Activated naive CD8-positive, alpha-beta T cell treated with anti-CD3 and anti-CD28 coated beads, Interleukin-2, amount 10 ng/mL, durations not matched to agents 7 days and 5 days (primary cell): ENCODE data around the gene EMC7. TPM values are rescaled to one million over a fixed set of nuclear protein-coding genes. Genes with fewer than 3 reads are reported as not detected.
"Not testable (repeated sequence)": the region's sequence is repeated elsewhere in the genome, so short reads cannot be mapped to it uniquely, and the experiment has no call there.

Source experiments
- ATAC-seq: fragments of 150-1000 bp; cut with Tn5 transposase; one replicate; pipeline ENCODE4 v1.10.0; 2021; ENCODE audit warnings: low read depth, moderate library complexity
- POLR2A ChIA-PET: fragments of 350-600 bp; sonication (Branson Sonifier 250); formaldehyde crosslinking; loops from one replicate; lab custom pipeline; 2021; ENCODE audit warnings: antibody characterized with exemption; lab: Charles Lee
- DNase-seq: peaks from one replicate; pipeline ENCODE4 v3.0.0; 2021
- H3K27ac Mint-ChIP-seq: one replicate; pipeline ENCODE4 v1.8.0; 2022; ENCODE audit warnings: mild to moderate bottlenecking, mixed read lengths
- H3K27me3 Mint-ChIP-seq: one replicate; pipeline ENCODE4 v1.8.0; 2022; ENCODE audit warnings: mild to moderate bottlenecking, moderate library complexity, mixed read lengths
- H3K36me3 Mint-ChIP-seq: one replicate; pipeline ENCODE4 v1.8.0; 2021; ENCODE audit warnings: mild to moderate bottlenecking, mixed read lengths
- H3K4me1 Mint-ChIP-seq: one replicate; pipeline ENCODE4 v1.8.0; 2021; ENCODE audit warnings: mixed read lengths
- H3K4me3 Mint-ChIP-seq: one replicate; pipeline ENCODE4 v1.8.0; 2022; ENCODE audit warnings: mild to moderate bottlenecking, moderate library complexity, mixed read lengths
- H3K9me3 Mint-ChIP-seq: one replicate; pipeline ENCODE4 v1.8.0; 2021; ENCODE audit warnings: mixed read lengths
- total RNA-seq, 2 experiments: library from RNA; stranded (reverse); gene quantifications; one replicate each; pipeline ENCODE4 v1.2.3, GENCODE V29; 2021

Gene EMC7
- total RNA-seq, 2 experiments from 2014 or later, result 46.4 to 57.5 TPM

DNA sequence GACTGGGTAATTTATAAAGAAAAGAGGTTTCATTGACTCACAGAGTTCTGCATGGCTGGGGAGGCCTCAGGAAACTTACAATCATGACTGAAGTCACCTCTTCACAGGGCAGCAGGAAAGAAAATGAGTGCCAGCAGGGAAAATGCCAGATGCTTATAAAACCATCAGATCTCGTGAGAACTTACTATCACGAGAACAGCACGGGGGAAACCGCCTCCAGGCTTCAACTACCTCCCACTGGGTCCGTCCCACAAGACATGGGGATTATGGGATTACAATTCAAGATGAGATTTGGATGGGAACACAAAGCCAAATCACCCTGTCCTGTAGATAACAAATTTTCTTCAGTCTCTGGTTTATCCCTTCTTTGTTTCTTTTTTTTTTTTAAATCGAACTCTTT lies 31.7 kb downstream of the EMC7 start:
- Mint-ChIP-seq H3K27ac (no peak overlapping the region), H3K9me3 (no peaks in the 10 kb centered on the region), H3K27me3 (no peaks in the 10 kb centered on the region), H3K36me3 (no peaks in the 10 kb centered on the region), H3K4me1 (no peaks in the 10 kb centered on the region), H3K4me3 (no peak overlapping the region)
- DNase-seq, result no peak
- no peak for ATAC-seq
- POLR2A ChIA-PET, result no interaction called here

DNA sequence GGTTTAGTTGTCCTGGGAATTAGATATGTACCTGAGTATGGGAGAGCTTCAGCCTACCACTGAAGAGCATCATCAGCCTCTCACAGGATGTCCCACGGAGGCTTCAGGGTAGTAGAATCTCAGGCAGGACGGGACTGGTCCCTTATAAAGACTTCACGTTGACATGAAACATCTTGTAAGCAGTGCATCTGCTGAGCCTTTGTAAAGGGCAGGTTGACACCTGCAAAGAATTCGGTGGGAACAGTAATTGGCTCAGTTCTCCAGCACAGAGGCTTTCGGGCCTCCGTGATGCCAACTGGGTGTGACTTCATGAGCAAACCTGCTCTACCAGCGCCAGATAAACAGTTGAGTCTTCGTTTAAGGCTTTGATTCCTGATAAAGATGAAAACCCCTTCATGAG lies 35.7 kb downstream of the EMC7 start:
- H3K9me3 Mint-ChIP-seq, result no peaks in the 10 kb centered on the region
- no peak for ATAC-seq
- POLR2A ChIA-PET, result no interaction called here
- H3K27me3 Mint-ChIP-seq, result no peaks in the 10 kb centered on the region
- H3K36me3 Mint-ChIP-seq, result no peaks in the 10 kb centered on the region
- H3K4me1 Mint-ChIP-seq, result peaks cover 14% of the 10 kb centered on the region
- DNase-seq, result no peak
- no peak overlapping the region for H3K27ac Mint-ChIP-seq
- H3K4me3 Mint-ChIP-seq, result no peak overlapping the region

DNA sequence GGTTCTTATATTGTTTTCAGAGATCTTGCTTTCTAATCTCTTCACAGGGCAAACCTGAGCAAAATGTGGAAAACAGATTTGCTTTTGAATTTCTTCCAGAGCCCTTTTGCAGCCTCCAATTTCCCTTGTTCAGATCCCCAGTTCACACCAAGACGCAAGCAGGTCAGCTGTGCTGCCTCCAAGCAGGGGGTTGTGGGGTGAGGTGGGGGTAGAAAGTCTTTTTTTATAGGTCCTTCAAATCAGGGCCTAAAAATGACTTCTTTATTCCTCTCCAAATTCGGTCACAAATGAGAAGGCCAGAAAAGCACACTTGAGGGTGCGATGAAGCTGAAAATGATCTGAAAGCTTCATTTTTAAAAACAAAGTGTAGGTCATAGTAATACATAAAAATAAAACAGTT lies 36.4 kb downstream of the EMC7 start:
- no peaks in the 10 kb centered on the region for H3K36me3 Mint-ChIP-seq
- no peak overlapping the region for H3K4me3 Mint-ChIP-seq
- no peaks in the 10 kb centered on the region for H3K9me3 Mint-ChIP-seq
- H3K27ac Mint-ChIP-seq, result no peak overlapping the region
- H3K27me3 Mint-ChIP-seq, result no peaks in the 10 kb centered on the region
- H3K4me1 Mint-ChIP-seq, result peaks cover 14% of the 10 kb centered on the region
- no peak for ATAC-seq
- DNase-seq, result no peak
- POLR2A ChIA-PET, result no interaction called here

DNA sequence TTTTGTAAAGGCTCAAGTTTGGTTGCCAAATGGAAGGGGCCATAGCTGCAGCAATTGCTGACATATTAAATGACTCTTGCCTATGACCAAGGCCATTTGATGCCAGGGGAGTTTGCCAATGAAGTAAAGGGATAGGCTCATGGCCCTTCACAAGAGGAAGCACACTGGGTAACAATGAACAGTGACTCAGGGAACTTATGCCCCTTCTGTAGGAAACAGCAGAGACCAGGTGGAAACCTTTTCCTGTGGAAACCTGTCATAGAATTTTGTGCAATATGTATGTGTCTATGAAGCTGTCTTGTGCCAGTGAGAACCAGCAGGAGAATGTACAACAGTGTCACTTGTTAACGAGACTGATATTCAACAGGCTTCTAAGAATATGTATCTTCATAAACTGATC lies 37.2 kb downstream of the EMC7 start:
- POLR2A ChIA-PET, result interaction anchor here (0.8 kb wide), 1 partner anchor 303 kb away, joined by 3 read pairs; the partner anchor contains the start of gene LPCAT4

DNA sequence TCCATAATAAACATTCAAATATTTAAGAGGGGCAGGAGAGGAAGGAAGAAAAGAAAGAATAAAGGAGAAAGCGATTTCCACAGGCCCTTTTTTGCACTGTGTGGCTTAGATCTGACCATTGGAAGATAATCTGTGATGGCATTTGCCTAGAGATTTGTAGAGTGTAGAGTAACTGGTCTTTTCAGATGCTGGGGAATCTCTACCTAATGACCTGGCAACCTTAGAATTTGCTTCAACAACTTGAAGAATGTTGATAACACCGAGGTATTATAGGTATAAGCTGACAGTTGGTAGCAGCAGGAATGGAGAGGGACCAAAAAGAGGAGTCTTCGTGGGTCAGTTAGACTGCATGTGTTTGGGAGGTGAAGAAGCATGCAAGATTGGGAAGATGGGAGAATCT lies 41.7 kb downstream of the EMC7 start:
- ATAC-seq (no peak), DNase-seq (no peak)
- H3K4me1 Mint-ChIP-seq, result peaks cover 14% of the 10 kb centered on the region
- H3K27ac Mint-ChIP-seq, result no peak overlapping the region
- POLR2A ChIA-PET, result interaction anchor here (1.1 kb wide), 1 partner anchor 149 kb away, joined by 3 read pairs; no protein-coding TSS in a partner anchor
- H3K9me3 Mint-ChIP-seq, result no peaks in the 10 kb centered on the region
- no peaks in the 10 kb centered on the region for H3K36me3 Mint-ChIP-seq
- H3K27me3 Mint-ChIP-seq, result peaks cover 2% of the 10 kb centered on the region
- no peak overlapping the region for H3K4me3 Mint-ChIP-seq

More for the DNA sequence above, 37.2 kb downstream of the EMC7 start:
- Mint-ChIP-seq H3K36me3 (no peaks in the 10 kb centered on the region), H3K4me1 (peaks cover 14% of the 10 kb centered on the region), H3K27me3 (peaks cover 2% of the 10 kb centered on the region), H3K27ac (no peak overlapping the region), H3K9me3 (no peaks in the 10 kb centered on the region), H3K4me3 (no peak overlapping the region)
- ATAC-seq, result no peak
- DNase-seq, result no peak

DNA sequence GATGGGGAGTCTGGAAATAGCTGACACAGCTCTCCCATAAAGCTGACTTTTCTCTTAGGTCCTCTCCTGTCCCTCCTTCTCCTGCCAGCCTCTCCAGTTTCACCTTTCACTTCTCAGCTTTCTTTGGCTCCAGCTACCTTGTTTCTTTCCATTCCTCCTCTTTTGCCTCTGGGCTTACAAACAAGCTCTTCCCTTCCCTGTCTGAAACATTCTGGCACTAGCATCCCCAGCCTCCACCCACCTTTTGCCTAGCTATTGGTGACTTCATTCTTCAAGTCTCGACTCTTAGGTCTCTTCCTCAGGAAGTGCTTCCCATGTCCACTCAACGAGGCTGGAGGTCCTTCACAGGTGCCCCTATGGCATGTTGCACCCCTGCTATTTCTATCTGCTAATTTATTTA lies 42.2 kb downstream of the EMC7 start:
- Mint-ChIP-seq H3K27me3 (peaks cover 2% of the 10 kb centered on the region), H3K4me1 (peaks cover 12% of the 10 kb centered on the region), H3K9me3 (no peaks in the 10 kb centered on the region), H3K36me3 (no peaks in the 10 kb centered on the region), H3K4me3 (no peak overlapping the region), H3K27ac (no peak overlapping the region)
- POLR2A ChIA-PET, result no interaction called here
- DNase-seq, result no peak
- ATAC-seq, result no peak

DNA sequence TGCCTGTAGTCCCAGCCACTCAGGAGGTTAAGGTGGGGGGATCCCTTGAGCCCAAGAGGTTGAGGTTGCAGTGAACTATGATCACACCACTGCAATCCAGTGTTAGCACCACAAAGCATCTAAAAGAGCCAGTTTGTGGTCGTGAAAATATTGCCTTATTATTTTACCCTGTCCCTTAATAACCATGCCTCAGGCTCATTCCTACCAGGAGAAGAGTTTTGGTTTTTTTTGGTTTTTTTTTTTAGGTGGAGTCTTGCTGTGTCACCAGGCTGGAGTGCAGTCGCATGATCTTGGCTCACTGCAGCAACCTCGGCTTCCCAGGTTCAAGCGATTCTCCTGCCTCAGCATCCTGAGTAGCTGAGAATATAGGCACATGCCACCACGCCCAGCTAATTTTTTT lies 44.8 kb downstream of the EMC7 start:
- DNase-seq (no peak), ATAC-seq (no peak)
- no peaks in the 10 kb centered on the region for H3K36me3 Mint-ChIP-seq
- H3K4me3 Mint-ChIP-seq, result no peak overlapping the region
- POLR2A ChIA-PET, result no interaction called here
- peaks cover under 1% of the 10 kb centered on the region for H3K4me1 Mint-ChIP-seq
- peaks cover 4% of the 10 kb centered on the region for H3K9me3 Mint-ChIP-seq
- no peak overlapping the region for H3K27ac Mint-ChIP-seq
- peaks cover 8% of the 10 kb centered on the region for H3K27me3 Mint-ChIP-seq

DNA sequence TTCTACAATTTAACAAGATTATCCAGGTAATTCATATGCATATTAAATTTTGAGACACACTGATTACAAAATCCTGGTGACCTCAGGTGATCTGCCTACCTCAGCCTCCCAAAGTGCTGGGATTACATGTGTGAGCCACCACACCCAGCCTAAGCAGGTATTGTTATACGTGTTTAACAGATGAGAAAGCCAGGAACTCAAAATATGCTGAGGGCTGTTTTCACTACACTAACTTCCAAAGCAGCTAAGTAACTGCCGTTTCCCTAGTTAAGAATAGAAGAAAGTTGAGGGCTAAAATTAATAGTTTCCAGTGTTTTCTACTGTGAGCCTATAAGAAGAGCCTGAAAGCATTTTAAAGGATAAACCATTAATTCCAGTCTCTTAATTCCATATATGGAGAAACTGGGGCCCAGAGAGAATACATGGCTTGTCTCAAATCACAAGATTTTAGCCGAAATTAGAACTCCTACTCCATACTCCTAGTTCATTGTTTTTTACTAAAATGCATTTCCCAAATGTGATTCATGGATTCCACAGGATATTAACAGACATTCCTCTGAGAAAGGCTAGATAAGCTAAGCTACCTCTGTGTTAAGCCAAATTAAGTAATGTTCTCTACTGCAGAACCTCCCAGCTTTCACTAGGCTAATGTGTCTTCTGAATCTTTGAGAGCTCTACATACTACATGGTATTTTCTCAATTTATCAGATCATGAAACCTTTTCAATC lies 45.6 kb downstream of the EMC7 start:
- peaks cover 8% of the 10 kb centered on the region for H3K36me3 Mint-ChIP-seq
- POLR2A ChIA-PET, result no interaction called here
- H3K4me3 Mint-ChIP-seq, result no peak overlapping the region

DNA sequence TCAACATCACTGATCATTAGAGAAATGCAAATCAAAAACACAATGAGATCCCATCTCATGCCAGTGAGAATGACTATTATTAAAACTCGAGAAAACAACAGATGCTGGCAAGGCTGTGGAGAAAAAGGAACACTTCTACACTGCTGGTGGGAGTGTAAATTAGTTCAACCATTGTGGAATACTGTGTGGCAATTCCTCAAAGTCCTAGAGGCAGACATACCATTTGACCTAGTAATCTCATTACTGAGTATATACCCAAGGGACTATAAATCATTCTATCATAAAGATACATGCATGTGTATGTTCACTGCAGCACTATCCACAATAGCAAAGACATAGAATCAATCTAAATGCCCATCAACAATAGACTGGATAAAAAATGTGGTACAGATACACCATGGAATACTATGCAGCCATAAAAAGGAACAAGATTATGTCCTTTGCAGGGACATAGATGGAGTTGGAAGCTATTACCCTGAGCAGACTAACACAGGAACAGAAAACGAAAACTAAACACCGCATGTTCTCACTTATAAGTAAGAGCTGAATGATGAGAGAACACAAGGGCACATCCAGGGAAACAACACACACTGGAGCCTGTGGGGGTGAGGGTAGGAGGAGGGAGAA lies 47.5 kb downstream of the EMC7 start:
- H3K36me3 Mint-ChIP-seq, result peaks cover 18% of the 10 kb centered on the region

More for the DNA sequence above, 45.6 kb downstream of the EMC7 start:
- H3K27me3 Mint-ChIP-seq, result peaks cover 16% of the 10 kb centered on the region
- no peaks in the 10 kb centered on the region for H3K4me1 Mint-ChIP-seq
- DNase-seq, result no peak
- H3K27ac Mint-ChIP-seq, result no peak overlapping the region
- H3K9me3 Mint-ChIP-seq, result peaks cover 12% of the 10 kb centered on the region
- ATAC-seq, result no peak

DNA sequence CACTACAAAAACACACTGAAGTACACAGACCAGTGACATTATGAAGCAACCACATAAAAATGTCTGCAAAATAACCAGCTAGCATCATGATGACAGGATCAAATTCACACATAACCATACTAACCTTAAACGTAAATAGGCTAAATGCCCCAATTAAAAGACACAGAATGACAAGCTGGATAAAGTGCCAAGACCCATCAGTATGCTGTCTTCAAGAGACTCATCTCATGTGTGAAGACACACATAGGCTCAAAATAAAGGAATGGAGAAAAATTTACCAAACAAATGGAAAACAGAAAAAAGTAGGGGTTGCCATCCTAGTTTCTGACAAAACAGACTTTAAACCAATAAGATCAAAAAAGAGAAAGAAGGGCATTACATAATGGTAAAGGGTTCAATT lies 51.3 kb downstream of the EMC7 start:
- H3K4me3 Mint-ChIP-seq, H3K27ac Mint-ChIP-seq, ATAC-seq, DNase-seq, H3K4me1 Mint-ChIP-seq, POLR2A ChIA-PET: not testable (repeated sequence)
- Mint-ChIP-seq H3K9me3 (peaks cover 26% of the 10 kb centered on the region), H3K27me3 (peaks cover 16% of the 10 kb centered on the region), H3K36me3 (peaks cover 19% of the 10 kb centered on the region)

More for the DNA sequence above, 47.5 kb downstream of the EMC7 start:
- POLR2A ChIA-PET, result no interaction called here
- ATAC-seq, result no peak
- H3K4me1 Mint-ChIP-seq, result no peaks in the 10 kb centered on the region
- no peak for DNase-seq
- no peak overlapping the region for H3K4me3 Mint-ChIP-seq
- H3K9me3 Mint-ChIP-seq, result peaks cover 25% of the 10 kb centered on the region
- H3K27ac Mint-ChIP-seq, result no peak overlapping the region
- H3K27me3 Mint-ChIP-seq, result peaks cover 16% of the 10 kb centered on the region

DNA sequence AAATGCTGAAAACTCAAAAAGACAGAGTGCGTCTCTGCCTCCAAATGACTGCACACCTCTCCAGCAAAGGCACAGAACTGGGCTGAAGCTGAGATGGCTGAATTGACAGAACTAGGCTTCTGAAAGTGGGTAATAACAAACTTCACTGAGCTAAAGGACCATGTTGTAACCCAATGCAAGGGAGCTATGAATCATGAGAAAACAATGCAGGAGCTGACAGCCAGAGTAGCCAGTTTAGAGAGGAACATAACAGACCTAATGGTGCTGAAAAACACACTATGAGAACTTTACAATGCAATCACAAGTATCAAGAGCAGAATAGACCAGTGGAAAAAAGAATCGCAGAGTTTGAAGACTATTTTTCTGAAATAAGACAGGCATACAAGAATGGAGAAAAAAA lies 52.5 kb downstream of the EMC7 start:
- H3K4me3 Mint-ChIP-seq, result no peak overlapping the region
- no peak overlapping the region for H3K27ac Mint-ChIP-seq
- peaks cover 26% of the 10 kb centered on the region for H3K9me3 Mint-ChIP-seq
- H3K36me3 Mint-ChIP-seq, result peaks cover 19% of the 10 kb centered on the region
- ATAC-seq (no peak), DNase-seq (no peak)
- POLR2A ChIA-PET, result no interaction called here
- H3K4me1 Mint-ChIP-seq, result peaks cover under 1% of the 10 kb centered on the region
- H3K27me3 Mint-ChIP-seq, result peaks cover 16% of the 10 kb centered on the region

DNA sequence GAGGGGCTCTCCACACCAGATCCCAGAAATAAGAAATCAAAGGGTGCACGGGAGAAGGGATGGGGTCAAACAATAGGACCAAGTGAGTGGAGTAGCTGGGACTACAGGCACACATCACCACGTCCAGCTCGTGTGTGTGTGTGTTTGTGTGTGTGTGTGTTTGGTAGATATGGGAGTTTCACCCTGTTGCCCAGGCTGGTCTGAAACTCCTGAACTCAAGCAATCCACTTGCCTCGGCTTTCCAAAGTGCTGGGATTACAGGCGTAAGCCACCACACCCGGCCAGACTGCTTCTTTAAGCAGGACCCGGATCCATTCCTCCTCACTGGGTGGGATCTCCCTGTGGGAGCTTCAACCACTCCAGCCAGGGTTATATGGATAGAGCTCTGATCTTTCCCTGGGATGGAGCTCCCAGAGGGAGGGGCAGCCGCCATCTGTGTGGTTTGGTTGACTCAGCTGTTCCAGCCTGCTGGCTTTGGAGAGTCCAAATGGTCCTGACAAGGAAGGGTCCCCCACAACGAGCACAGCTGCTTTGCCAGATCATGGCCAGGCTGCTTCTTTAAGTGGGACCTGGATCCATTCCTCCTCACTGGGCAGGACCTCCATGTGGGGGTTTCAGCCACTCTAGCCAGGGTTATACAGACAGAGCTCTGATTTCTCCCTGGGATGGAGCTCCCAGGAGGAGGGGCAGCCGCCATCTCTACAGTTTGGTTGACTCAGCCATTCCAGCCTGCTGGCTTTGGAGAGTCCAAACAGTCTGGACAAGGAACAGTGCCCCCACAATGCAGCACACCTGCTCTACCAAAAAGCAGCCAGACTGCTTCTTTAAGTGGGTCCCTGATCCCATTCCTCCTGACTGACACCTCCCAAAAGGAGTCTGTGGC lies 53.5 kb downstream of the EMC7 start:
- H3K4me1 Mint-ChIP-seq, result peaks cover 7% of the 10 kb centered on the region

DNA sequence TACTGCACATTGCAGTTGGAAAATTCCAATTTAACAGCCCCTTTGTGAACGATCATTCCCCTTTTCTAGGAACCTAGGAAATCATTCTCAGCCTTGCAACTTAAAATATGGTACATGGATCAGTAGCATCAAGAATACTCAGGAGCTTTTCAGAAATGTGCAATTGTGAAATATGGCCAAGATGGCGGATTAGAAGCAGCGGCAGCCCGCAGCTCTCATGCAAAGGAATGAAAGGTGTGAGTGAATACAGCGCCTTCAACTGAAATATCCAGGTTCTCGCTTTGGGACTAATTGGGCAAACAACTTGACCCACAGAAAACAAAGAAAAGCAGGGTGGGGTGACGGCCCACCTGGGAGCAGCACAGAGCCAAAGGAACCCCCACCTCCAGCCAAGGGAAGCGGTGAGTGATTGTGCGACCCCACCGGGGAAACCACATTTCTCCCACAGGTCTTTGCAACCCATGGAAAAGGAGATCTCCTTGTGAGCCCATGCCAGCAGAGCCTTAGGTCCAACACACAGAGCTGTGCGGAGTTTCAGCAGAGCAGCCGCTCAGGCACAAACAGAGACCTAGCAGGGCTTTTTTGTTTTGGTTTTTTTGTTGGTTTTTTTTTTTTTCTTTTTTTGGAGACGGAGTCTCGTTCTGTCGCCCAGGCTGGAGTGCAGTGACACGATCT lies 55.1 kb downstream of the EMC7 start:
- Mint-ChIP-seq H3K27me3 (peaks cover 7% of the 10 kb centered on the region), H3K4me3 (no peak overlapping the region), H3K9me3 (peaks cover 20% of the 10 kb centered on the region), H3K27ac (no peak overlapping the region), H3K4me1 (peaks cover 8% of the 10 kb centered on the region), H3K36me3 (peaks cover 17% of the 10 kb centered on the region)
- DNase-seq (no peak), ATAC-seq (no peak)
- POLR2A ChIA-PET, result no interaction called here

More for the DNA sequence above, 53.5 kb downstream of the EMC7 start:
- Mint-ChIP-seq H3K9me3 (peaks cover 26% of the 10 kb centered on the region), H3K27ac (no peak overlapping the region), H3K36me3 (peaks cover 19% of the 10 kb centered on the region), H3K4me3 (no peak overlapping the region), H3K27me3 (peaks cover 11% of the 10 kb centered on the region)
- no peak for DNase-seq
- POLR2A ChIA-PET, result no interaction called here
- ATAC-seq, result no peak
